TTC549 (cell line): ENCODE measurements around the gene CD53.
"Not testable (repeated sequence)": the region's sequence is repeated elsewhere in the genome, so short reads cannot be mapped to it uniquely, and the experiment has no call there.

Experiments used
- FAIRE-seq: peaks from 2 replicates; lab custom pipeline; 2012; peaks lifted over from hg19 to GRCh38; lab: Jason Lieb, UNC

CD53 gene, protein sequence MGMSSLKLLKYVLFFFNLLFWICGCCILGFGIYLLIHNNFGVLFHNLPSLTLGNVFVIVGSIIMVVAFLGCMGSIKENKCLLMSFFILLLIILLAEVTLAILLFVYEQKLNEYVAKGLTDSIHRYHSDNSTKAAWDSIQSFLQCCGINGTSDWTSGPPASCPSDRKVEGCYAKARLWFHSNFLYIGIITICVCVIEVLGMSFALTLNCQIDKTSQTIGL

DNA sequence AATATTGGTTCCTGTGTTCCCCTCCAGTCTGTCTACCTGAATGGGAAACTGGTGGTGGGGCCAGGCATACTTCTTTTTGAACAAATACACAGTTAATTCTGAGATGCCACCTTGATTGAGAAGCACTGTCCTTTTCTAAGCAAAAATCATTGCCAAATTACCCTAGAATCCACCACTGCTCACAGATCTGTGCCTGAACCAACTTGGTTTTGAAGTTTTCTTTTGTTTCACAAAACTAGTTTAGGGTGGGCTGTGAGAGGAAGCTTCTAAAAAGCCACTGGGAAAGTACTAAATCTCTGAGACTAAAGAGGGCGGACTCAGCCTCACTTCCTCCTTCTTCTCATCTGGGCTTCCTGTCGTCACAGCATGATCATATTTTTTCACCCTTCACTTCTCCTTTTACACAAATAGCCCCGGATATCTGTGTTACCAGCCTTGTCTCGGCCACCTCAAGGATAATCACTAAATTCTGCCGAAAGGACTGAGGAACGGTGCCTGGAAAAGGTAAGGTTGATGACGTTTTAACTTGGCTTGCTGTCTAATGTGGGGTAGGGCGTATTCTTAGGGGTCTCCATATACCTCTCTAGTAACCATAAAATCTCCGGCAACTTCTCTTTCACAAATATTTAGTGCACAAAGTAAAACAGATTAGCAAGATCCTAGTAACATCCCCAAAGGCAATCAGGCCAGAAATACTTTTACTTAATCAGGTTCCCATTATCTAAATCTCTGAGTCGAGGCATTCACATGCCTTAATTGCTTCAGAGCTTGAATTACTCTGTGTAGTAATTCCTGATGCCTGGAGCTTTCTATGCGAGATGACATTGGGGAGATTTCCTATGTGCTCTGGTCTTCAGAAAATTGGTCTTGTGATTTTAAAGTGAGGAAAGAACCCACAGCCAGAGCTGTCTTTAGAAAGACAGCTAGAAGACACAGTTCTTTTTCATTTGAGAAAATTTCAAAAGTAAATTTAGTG lies at the start of gene CD53:
TSS of gene CD53 (plus strand) at position 404 of the 976 bp plus-strand sequence. CDS start 18,261 bp downstream, outside the sequence.
- no peak for FAIRE-seq

DNA sequence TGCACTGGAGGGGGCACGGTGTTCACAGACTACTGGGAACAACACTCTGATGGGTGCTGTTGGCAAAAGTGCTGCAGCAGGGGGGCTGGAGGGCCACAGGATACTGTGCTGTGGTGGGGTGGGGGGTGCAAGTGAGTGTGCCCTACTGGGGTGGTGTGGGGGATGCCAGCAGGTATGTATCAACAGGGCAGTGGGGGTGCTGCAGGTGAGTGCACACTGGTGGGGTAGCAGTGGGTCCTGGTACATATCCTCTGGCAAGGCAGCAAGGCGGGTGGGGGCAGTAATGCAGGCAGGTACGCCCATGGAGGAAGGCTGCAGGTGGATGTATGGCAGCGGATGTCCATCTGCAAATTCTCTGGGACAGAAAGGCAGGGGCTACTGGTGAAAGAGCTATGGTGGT lies 48.8 kb upstream of the CD53 start:
- FAIRE-seq = no peak

DNA sequence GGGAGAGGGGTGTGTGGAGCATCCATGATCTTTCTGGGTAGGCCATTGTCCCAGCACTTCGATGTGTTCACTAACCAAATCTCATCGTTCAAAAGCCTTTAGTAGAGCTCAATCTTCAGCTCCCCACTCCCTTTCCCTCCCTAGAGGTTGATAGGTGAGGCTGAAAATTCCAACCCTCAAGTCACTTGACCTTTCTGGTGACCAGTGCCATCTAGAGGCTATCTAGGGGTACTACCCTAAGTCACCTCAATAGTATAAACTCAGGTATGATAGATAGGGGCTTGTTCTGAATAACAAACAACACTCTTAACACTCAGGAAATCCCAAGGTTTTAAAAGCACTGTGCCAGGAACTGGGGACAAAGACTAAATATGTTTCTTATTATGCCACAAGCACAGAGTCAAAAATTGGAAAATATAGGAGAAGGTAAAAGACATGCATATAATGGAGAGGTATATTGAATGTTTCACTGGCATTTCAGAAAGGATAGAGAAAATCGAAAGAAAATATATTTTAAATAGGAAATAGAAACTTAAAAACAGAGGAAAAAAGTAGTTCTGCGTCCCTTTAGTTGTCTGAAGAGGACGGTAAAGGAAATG lies 42.9 kb upstream of the CD53 start:
- no peak for FAIRE-seq

DNA sequence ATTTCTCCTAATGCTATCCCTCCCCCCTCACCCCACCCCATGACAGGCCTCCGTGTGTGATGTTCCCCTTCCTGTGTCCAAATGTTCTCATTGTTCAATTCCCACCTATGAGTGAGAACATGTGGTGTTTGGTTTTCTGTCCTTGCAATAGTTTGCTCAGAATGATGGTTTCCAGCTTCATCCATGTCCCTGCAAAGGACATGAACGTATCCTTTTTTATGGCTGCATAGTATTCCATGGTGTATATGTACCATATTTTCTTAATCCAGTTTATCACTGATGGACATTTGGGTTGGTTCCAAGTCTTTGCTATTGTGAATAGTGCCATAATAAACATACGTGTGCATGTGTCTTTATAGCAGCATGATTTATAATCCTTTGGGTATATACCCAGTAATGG lies 39.2 kb upstream of the CD53 start:
- not testable (repeated sequence) for FAIRE-seq

DNA sequence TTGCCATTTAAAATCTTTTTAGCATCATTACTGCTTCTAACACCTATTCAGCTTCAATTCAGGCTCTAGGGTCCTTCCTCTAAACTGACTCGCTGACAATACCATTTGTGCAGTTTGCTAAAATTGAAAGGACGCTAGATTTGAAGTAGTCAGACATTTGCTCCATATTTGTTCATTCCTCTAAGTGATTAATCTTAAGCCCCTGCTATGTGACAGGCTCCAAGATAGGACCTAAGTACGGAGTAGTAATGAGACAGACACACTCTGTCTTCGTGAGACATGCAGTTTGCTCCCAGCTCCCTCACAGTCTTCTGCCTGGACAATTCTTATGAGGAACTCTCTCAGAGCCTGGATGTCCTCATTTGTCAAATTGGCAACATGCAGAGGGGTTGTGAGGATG lies 26.1 kb upstream of the CD53 start:
- FAIRE-seq = no peak

GRCh38 chr1:110850145-110850544 lies 22.8 kb upstream of the CD53 start:
- no peak for FAIRE-seq

DNA sequence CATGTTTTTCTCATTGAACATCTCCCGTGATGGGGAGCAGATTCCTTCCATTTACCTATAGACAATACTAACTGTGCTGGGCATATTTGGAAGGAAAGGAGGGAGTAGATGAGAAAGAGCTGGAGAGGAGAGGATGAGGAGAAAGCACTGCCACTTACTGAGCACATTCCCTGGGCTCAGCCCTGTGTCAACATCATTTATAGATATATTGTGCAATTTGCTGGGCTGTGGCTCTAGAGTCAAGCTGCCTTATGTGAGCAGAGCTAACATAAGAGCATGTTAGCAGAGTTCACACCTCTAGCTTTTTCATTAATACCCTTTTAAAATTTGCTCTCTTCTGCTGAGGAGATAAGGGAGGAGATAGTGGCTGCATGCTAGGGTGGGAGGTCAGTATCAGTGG lies 22.3 kb upstream of the CD53 start:
- no peak for FAIRE-seq

DNA sequence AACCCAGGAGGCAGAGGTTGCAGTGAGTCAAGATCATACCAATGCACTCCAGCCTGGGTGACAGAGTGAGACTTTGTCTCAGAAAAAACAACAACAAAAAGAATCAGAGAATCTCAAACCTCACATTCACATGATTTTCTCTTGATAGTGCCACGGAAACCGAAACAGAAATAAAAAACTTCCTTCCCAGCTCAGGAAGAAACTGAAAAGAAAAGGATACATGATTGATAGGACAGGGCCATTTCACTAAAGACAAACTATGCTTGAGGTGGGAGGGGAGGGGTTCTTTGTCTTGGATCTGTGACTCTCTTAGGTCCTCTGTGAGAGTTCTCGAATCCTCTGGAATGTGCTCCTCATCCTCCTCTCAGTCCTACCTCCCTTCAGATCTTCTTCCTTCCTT lies 19.8 kb upstream of the CD53 start:
- FAIRE-seq = no peak

DNA sequence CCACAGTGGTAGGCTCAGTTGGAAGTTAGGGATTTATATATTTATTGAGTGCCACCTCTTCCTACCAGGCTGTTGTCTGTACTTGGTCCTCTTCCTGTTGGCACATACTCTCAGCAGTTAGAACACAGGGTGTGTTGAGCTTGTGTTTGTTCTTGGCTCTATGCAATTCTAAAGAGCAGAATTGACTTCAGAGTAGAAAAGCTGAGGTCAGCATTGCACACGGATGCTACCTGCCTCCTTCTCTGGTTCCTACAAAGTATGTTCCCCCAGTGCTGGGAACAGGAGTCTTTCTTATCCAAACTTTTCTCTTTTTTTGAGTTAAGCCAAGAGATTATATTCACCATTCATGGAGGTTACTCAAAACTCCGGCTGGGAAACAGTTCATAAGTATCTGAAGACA lies 16.5 kb upstream of the CD53 start:
- no peak for FAIRE-seq

GRCh38 chr1:110857964-110858948 lies 14.7 kb upstream of the CD53 start:
- FAIRE-seq = no peak

DNA sequence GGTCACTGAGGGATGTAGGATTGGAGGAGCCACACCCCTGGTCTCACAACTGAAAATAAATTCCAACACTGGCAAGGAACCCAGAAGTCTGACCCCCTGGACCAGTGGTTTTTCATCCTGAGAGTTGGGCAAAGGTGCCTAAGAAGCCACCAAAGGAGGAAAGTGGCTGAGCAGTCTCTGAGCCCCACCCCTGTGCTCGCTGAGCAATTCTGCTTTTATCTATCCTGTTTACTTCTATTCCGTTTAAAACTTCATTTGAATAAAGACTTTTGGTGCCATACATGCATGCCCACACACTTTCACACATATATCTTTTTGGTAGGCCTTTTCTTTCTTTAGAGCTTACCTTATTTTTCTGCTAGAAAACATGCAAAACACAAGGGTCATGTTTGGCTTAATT lies 13.9 kb upstream of the CD53 start:
- no peak for FAIRE-seq

- no peak for FAIRE-seq
Observed at GRCh38 chr1:110860174-110860573, 12.8 kb upstream of the CD53 start.

DNA sequence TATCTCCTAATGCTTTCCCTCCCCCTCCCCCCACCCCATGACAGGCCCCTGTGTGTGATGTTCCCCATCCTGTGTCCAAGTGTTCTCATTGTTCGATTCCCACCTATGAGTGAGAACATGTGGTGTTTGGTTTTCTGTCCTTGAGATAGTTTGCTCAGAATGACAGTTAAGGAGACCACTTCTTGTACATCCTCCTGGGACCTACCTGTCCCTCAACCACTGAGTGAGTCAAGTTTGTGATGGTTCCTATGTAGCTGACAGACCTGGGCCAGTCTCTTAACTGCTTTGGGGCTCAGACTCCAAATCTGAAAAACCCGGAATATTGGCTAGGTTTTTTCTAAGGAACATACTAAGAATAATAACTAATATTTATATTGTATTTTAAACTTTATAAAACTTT lies 12.3 kb upstream of the CD53 start:
- not testable (repeated sequence) for FAIRE-seq

- FAIRE-seq = not testable (repeated sequence)
Observed at GRCh38 chr1:110861942-110862341, 11.0 kb upstream of the CD53 start.

GRCh38 chr1:110864287-110864686 lies 8.7 kb upstream of the CD53 start:
- FAIRE-seq = no peak

DNA sequence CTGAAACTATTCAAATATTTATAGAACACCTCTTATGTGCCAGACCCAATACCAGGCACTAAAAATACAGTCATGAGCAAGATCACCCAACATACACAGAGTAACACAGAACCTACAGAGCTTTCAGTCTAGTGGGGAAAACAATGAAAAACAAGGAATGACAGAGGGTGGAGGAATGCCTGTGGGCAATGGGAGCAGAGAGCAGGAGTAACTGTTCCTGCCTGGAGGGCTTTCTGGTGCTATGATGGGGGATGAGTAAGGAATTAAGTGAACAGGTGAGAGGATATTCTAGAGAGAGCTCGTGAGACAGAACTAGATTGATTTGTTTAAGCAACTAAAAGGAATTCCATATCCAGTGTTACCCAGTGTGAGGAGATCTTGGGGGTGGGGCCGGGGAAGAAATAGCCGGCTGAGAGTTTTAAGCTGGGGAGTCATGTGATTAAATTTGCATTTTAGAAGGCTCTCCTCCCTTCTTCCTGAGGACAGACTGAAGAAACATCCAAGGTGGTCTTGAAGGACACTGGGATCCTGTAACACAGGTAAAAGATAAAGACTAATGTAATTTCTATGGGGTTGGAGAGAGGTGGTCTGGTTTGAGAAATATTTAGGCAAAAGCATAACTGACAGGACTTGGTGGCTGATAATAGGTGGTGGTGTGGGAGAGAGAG lies 2.1 kb upstream of the CD53 start:
- no peak for FAIRE-seq

- no peak for FAIRE-seq
Observed at GRCh38 chr1:110872366-110872744, 593 bp upstream of the CD53 start.

GRCh38 chr1:110873856-110874255 lies 908 bp downstream of the CD53 start:
- no peak for FAIRE-seq

GRCh38 chr1:110874324-110875215 lies 1.6 kb downstream of the CD53 start:
- FAIRE-seq = no peak

DNA sequence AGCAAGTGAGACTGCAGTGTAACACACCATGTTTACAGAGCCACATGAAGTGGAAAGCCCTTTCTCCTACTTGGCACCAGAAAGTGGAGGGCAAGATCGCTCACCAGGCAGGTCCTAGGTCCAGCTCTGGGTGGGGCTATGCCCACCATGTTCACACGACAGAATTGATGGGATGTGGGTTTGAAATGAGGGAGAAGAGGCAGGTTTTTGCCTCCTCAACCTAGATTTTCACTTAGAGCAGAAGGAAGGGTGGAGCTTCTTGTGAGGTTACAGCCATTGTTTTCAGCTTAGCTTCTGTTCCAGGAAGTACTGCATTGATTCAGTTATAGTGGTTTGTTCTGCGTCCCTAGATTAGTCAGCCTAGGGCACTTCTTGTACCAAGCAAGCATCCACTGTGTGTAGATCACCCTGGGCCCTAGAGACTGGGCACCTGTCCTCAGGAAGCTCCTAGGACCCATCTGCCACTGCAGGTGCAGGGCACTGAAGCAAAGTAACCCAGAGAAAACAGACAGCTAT lies 2.3 kb downstream of the CD53 start:
- FAIRE-seq = no peak
